ENCODE data around the gene ADGRE2. TPM values are rescaled to one million over a fixed set of nuclear protein-coding genes. Genes with fewer than 3 reads are reported as not detected.
"Not testable (repeated sequence)": the region's sequence is repeated elsewhere in the genome, so short reads cannot be mapped to it uniquely, and the experiment has no call there.

The ADGRE2 gene
- total RNA-seq, 1 donor from 2014 or later = 4.9 TPM

GRCh38 chr19:14770136-14770535 is 8.2 kb downstream of the ADGRE2 start:
- H3K4me1 ChIP-seq = no peaks in the 10 kb centered on the region
- no peaks in the 10 kb centered on the region for H3K9me3 ChIP-seq
- no peak overlapping the region for H3K4me3 ChIP-seq
- TF ChIP-seq CTCF (IDR thresholded peaks at IDR 0.05) (no peak), POLR2A (IDR thresholded peaks at IDR 0.05) (no peak), POLR2AphosphoS5 (IDR thresholded peaks at IDR 0.05; ENCODE audit: insufficient read depth in 1 of 2, low read depth in 1 of 2) (no peak)
- no peaks in the 10 kb centered on the region for H3K36me3 ChIP-seq
- intact Hi-C loops (cut with DNase I) = no loop called here
- peak in 1 of 2 donors; percentile 34 for DNase-seq (ENCODE audit: extremely low spot score in 2 of 2)
- no peaks in the 10 kb centered on the region for H3K27me3 ChIP-seq
- no peak overlapping the region for H3K27ac ChIP-seq

DNA sequence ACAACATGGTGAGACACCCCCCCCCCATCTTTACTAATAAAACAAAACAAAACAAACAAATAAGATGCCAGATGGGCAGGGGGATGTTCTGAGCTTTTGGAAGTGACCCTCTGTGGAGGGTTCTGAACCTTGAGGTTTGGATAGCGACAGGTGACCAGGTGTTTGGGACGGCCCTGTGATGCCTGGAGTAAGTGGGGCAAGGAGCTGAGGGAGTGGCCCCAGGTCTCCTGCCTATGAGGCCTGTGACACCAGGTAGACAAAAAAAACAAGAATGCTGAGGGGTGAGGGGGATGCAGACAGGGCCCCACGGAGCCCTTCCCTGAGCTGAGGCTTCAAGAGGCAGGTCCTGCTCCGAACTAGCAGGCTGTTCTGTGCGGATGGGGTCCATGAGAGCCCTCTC is 9.2 kb downstream of the ADGRE2 start:
- Histone ChIP-seq H3K27me3 (no peaks in the 10 kb centered on the region), H3K9me3 (no peaks in the 10 kb centered on the region), H3K4me1 (no peaks in the 10 kb centered on the region), H3K4me3 (no peak overlapping the region), H3K36me3 (no peaks in the 10 kb centered on the region), H3K27ac (no peak overlapping the region)
- intact Hi-C loops (cut with DNase I) = loop anchor here (5.0 kb wide), 1 partner anchor 372 kb away; no protein-coding TSS in a partner anchor
- peak in 1 of 2 donors; percentile 64 for DNase-seq (ENCODE audit: extremely low spot score in 2 of 2)
- no peak for TF ChIP-seq POLR2AphosphoS5 (IDR thresholded peaks at IDR 0.05; ENCODE audit: insufficient read depth in 1 of 2, low read depth in 1 of 2)
- TF ChIP-seq CTCF (IDR thresholded peaks at IDR 0.05) = no peak
- TF ChIP-seq POLR2A (IDR thresholded peaks at IDR 0.05) = no peak

DNA sequence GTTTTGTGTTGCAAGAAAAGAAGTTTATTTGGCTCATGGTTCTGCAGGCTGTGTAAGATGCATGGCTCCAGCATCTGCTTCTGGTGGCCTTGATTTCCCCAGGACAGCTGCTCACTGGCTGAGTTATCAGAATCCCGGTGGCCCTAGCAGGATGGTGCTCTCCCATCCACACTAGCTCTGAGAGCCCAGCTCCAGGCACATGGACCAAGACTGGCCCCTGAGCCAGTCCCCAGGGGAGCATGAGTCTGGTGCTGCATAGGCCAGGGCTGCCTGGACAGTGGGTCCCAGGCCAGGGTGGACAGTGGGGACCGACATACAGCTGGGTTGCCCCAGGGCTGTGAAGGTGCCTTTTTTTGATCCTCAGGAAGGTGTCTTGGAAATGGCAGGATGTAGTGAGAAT is 10.4 kb downstream of the ADGRE2 start:
- intact Hi-C loops (cut with DNase I) = loop anchor here (5.0 kb wide), 1 partner anchor 371 kb away; no protein-coding TSS in a partner anchor
- Histone ChIP-seq H3K9me3 (no peaks in the 10 kb centered on the region), H3K27ac (no peak overlapping the region), H3K4me1 (no peaks in the 10 kb centered on the region), H3K4me3 (no peak overlapping the region), H3K27me3 (no peaks in the 10 kb centered on the region), H3K36me3 (no peaks in the 10 kb centered on the region)
- TF ChIP-seq POLR2AphosphoS5 (IDR thresholded peaks at IDR 0.05; ENCODE audit: insufficient read depth in 1 of 2, low read depth in 1 of 2) = no peak
- TF ChIP-seq POLR2A (IDR thresholded peaks at IDR 0.05) = no peak
- no peak for TF ChIP-seq CTCF (IDR thresholded peaks at IDR 0.05)
- DNase-seq (ENCODE audit: extremely low spot score in 2 of 2) = peak in 1 of 2 donors; percentile 70

GRCh38 chr19:14767466-14767971 is 10.8 kb downstream of the ADGRE2 start:
- Histone ChIP-seq H3K27me3 (no peaks in the 10 kb centered on the region), H3K36me3 (no peaks in the 10 kb centered on the region), H3K27ac (no peak overlapping the region), H3K4me1 (no peaks in the 10 kb centered on the region), H3K4me3 (no peak overlapping the region), H3K9me3 (no peaks in the 10 kb centered on the region)
- no peak for TF ChIP-seq CTCF (IDR thresholded peaks at IDR 0.05)
- no peak for TF ChIP-seq POLR2A (IDR thresholded peaks at IDR 0.05)
- DNase-seq (ENCODE audit: extremely low spot score in 2 of 2) = peak in 1 of 2 donors; percentile 93
- intact Hi-C loops (cut with DNase I) = loop anchor here (5.0 kb wide), 1 partner anchor 370 kb away; no protein-coding TSS in a partner anchor

DNA sequence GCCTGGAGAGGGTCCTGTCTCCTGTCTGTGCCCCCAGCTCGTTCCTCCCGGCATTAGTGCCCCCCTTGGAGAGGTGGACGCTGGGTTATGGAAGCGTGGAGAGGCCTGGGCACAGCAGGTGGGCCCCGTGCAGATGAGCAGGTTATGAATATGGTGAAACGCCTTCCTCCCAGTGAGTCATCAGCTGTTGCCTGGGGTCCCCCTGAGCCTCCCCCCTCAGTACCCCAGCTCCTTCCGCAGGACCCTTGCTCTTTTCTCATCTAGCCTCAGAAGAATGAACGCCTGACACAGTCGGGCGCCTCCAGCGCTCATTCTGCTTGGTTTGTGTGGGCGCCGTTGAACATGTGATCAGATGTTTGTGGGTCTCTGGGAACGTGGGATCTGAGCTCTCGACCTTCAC is 12.5 kb downstream of the ADGRE2 start:
- not testable (repeated sequence) for H3K4me1 ChIP-seq; DNase-seq (ENCODE audit: extremely low spot score in 2 of 2); H3K36me3 ChIP-seq; H3K9me3 ChIP-seq; H3K4me3 ChIP-seq; H3K27me3 ChIP-seq; H3K27ac ChIP-seq
- intact Hi-C loops (cut with DNase I) = loop anchor here (5.0 kb wide), 1 partner anchor 369 kb away; no protein-coding TSS in a partner anchor

DNA sequence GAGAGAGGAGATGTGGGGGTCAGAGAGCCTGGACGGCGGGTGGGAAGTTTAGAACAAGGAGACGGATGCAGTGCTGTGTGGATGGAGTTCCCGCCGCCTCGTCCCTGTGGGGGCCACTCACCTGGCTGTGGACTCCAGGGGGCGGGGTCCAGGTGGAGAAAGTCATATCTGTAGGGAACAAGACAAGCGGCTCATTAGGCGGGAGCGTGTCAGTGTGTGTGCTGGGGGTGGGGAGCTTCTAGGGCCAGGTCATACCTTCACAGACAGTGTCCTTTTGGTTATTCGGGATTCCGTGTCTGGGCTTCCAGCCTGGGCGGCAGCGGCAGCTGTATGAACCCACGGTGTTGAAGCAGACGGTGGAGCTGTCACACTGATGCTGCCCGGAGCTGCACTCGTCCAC is 13.0 kb downstream of the ADGRE2 start:
- H3K4me3 ChIP-seq; H3K27ac ChIP-seq; DNase-seq (ENCODE audit: extremely low spot score in 2 of 2); H3K9me3 ChIP-seq; H3K36me3 ChIP-seq; H3K4me1 ChIP-seq; H3K27me3 ChIP-seq: not testable (repeated sequence)
- intact Hi-C loops (cut with DNase I) = loop anchor here (5.0 kb wide), 1 partner anchor 368 kb away; no protein-coding TSS in a partner anchor

Measured in vagina (tissue), 2 donors.